Tongue (tissue), 2 donors: ENCODE results near the gene MED27. TPM values are rescaled to one million over a fixed set of nuclear protein-coding genes. Genes with fewer than 3 reads are reported as not detected.
A peak's percentile ranks its signal among the peaks of the same experiment; 100 is the strongest.

Source experiments
- DNase-seq: peaks from one replicate; pipeline ENCODE4 v3.0.0-alpha.2; 2015
- total RNA-seq: library from RNA; depleted of rRNA; stranded (reverse); fragments of >200 nt; gene quantifications from one replicate; pipeline ENCODE4 v1.2.3, GENCODE V29; 2014

The MED27 gene
- total RNA-seq, 1 donor from 2014 or later, result 8.4 TPM

DNA sequence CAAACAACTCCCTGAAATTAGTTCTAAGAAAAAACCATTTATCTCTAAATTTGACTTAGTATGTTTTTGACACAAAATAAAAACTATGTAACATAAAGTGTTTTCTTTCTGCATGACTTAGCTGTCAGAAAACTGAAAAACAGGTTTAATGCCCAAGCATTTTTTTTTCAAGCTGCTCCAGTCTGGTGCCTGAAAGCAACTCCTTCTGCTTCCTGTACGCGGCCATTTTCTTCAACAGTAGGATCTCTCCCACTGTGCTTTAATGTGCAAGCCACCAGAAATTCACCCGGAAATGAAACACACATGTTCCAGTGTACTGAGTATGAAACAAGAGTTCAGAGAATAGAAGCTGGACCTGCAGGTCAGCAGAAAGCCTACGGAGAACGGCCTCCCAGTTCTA lies 161.2 kb downstream of the MED27 start:
- no peak for DNase-seq

- DNase-seq, result no peak
Measured at GRCh38 chr9:131917009-131917408, 162.7 kb downstream of the MED27 start.

- no peak for DNase-seq
Measured at GRCh38 chr9:131915181-131915580, 164.5 kb downstream of the MED27 start.

GRCh38 chr9:131912671-131913070 lies 167.0 kb downstream of the MED27 start:
- no peak for DNase-seq

DNA sequence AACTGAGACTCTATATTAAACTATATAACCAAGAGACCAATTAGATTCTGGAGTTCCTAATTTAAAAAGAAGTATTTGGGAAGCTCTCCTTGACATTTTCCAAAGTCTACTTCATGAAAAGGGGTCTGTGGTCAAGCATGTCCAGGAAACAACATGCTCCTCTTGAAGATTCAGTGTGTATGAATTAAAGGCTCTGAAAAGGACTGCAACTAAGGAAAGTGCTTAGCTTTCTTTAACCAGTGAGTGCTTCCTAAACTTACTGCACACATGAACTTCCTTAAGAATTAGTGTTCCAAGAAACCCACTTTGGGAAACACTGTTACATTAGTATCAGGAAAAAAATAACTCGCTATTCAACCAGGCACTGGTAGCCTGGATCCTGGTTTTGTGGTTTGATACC lies 167.6 kb downstream of the MED27 start:
- no peak for DNase-seq

- no peak for DNase-seq
Measured at GRCh38 chr9:131910572-131910971, 169.1 kb downstream of the MED27 start.

- DNase-seq, result no peak
Measured at GRCh38 chr9:131905144-131905543, 174.5 kb downstream of the MED27 start.

GRCh38 chr9:131899296-131900228 lies 180.1 kb downstream of the MED27 start:
- no peak for DNase-seq

DNA sequence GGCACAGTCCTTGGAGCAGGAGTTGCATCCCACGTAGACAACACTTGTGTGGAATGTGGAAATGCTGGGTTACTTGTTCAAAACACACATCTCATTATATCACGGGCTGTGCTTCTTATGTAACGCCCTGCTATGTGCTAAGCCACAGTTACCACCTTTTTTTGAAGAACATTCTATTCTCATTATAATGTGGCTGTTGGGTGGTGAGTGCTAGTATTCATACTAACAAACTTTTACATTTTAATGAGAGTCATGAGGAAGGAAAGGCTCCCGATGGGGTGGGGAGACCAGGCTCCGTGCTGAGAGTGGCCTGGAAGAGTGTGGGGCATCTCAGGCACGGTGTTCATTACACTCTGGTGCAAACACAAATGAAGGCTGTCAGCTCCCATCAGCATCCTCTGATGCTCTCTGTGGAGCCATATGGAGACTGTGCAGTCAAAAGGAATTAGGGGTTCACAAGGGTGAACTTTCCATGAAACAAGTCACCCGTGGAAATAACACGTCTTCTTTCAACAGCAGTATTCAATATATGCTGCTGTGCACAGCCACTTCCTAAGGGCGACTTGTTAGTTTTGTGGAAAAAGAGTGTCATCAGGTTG lies 186.7 kb downstream of the MED27 start:
- DNase-seq, result no peak

DNA sequence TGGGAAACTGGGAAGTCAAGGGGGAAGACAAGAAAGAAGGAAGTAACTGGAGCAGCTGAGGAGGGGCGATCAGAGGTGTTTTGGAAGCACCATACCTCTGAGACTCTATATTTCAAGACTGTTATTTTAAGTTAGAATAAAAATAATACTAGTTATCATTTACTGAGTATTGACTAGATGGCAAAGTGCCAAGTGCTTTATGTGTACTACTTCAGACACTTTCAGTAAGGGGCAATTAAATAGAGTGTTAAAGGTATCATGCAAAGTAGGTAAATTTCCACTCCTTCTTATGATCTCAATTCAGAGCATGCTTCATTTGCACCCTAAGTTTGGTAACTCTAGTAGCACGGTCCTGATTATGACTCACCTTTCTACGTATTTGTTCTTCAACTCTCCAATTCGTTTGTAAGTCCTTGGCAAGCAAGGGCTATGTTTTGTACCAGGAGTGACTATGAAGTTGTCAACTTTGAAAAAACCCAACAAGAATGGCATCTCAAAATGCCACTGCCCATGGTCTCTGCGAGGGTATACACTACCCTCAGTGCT lies 187.4 kb downstream of the MED27 start:
- no peak for DNase-seq

DNA sequence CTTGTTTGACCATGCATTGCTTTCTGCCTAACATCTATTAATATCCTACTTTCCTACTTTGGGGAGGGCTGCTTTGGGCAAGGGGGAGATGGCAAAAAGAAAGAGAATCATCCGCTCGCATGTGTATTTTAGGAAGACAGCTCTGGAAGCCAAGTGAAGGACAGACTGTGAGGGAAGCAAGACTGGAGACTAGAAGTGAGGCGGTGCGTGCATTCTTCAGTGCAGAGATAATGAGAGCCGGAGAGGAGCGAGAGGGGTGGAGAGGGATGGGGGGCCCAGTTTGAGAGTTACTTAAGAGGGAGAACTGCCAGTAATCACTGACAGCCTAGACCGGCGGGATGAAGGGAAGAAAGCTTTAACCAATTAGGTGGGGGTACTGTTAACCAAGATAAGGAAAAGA lies 188.1 kb downstream of the MED27 start:
- peak; percentile 19 for DNase-seq

DNA sequence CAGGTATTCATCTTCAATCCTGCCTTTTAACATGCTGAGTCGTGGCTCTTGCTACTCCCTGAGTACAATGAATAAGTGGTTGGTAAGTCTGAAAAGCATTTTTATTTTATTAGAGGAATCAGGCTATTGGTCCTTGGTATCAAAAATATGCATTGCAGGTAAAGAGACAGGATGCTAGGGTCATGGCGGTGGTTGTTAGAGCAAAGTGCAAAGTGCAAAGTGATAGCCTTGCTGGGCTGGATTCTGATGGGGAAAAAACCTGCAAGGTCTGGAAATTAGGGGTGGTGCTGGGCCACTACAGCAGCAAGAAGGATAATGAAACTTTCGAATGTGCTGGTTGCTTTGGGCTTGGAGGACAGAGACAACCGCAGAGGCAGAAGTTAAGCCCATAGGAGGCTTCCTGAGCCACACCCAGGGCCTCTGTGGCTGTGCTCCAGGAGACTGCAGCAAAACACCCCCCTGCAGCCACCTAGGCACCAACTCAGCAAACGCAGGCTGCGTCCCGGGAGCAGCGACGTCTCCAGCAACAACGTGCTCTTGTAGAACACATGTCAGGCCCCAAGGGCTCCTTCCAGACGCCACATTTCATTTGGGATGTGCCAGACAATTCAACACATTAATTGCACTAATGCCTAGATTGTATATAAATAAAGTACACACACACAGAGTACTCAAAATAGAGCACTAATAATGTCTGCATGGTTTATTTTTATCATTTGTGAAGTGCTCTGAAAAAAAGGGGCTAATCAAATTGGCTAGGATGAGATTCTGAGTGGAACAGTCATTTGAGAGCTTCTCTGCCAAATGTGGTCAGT lies 190.0 kb downstream of the MED27 start:
- peak; percentile 11 for DNase-seq

DNA sequence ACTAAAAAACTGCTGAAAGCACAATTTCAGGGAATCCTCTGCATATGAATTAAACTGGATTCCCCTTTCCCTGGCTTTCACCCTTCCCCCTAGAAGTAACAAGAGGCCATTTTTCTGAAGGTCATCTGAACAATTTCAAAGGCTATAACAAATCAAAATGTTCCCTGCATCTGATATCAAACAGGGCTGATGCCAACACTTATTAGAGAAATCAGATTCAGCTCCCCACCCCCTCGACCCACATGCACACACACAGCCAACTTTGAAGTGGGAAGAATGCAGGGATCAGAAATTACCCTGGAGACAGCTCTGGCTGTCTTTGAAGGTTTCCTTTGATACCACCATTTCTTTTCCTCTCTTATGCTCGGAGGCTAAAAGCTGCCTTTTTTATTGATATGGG lies 190.7 kb downstream of the MED27 start:
- no peak for DNase-seq

- DNase-seq, result no peak
Measured at GRCh38 chr9:131887680-131888079, 192.0 kb downstream of the MED27 start.

- peak; percentile 72 for DNase-seq
Measured at GRCh38 chr9:131886826-131887225, 192.8 kb downstream of the MED27 start.

DNA sequence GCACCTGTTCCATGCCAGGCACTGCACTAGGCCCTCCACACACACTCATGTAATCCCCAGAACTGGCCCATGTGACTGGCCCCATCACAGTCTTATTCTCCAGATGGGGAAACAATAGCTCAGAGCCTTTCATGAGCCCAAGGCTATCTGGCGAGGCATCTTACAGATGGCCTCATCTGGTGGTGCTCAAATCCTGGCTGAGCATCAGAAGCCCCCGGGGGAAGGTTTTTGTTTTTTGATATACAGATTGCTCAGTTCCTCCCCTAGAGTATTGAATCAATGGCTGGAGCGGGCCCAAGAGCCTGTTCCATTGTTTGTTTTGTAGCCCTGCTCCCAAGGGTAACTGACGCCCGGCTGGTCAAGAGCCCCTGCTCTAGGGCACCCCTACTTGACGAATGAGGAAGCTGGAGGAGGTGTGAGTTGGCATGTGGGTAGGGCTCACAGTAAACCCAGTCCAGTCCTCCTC lies 194.5 kb downstream of the MED27 start:
- DNase-seq, result no peak

DNA sequence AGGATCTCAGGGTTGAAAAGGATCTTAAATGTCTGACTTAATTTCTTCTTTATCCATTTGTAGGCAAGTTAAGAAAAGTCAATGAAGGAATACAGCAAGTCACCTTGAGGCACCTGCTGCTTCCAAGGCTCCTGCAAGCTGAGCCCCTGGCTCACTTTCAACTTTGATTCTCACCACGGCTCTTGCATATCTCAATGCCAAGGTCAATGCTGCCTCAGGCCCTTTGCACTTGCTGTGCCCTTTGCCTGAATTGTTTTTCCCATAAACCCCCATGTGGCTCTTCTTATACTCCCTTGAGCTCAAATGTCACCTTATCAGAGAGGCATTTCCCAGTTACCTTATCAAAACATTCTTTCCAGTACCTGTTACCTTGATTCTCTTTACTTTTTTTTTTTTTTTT lies 195.4 kb downstream of the MED27 start:
- DNase-seq, result no peak

DNA sequence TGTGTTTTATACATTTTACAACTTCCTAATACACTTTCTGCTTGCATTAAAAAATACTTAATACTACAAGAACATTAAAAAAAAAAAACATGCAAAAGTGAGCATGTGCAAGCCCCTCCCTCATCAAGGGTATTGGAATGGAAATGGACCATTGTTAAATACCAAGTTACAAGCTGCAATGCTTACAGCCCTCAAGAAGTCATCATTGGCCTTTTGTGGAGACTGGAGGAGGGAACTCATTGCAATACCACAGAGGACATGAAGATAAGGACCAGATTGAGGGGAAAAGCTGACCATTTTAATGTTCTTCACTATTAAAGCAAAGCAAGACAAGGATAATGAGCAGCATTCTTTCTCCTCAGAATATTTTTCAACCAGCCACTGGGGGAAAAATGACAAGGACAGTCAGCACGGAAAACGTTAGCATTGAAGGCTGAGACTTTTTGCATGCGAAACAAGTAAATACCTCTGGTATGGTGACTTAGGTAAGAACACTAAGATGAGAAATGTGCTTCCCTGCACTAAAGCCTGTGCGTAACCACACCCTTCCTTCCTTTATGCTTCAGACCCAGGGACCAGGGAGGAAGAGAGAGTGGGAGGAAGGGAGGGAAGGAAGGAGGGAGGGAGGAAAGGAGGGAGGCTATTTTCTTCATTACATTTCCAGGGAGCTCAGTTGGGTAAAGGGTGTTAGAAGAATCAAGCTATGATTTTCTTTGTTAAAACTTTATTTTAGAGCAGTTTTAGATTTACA lies 198.7 kb downstream of the MED27 start:
- no peak for DNase-seq

- DNase-seq, result no peak
Measured at GRCh38 chr9:131879911-131880290, 199.8 kb downstream of the MED27 start.

- no peak for DNase-seq
Measured at GRCh38 chr9:131879181-131879910, 200.3 kb downstream of the MED27 start.

DNA sequence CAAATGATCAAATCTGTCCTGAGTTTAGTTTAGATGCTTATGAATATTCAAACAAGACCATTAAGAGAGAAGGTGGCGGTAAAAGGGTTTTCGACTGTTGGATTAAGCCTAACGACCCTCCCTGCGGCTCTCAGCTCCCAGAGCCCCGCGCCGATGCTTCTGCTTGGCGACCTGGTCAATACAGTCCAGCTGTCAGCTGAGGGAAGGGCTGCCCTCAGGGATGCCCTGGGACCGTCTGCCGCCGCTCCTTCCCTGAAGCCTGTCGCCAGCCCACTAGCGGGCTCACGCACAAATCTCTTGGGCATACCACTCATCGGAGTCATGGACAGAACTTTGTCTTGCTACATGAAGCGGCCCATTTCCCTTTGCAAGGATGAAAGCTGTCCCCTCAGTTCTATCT lies 203.2 kb downstream of the MED27 start:
- DNase-seq, result no peak
